Activated CD8-positive, alpha-beta memory T cell treated with anti-CD3 and anti-CD28 coated beads, Interleukin-2, amount 10 ng/mL, durations not matched to agents 7 days and 5 days (primary cell): ENCODE results near the gene FSHB. TPM values are rescaled to one million over a fixed set of nuclear protein-coding genes. Genes with fewer than 3 reads are reported as not detected.
A peak's percentile ranks its signal among the peaks of the same experiment; 100 is the strongest.
"Not testable (repeated sequence)": the region's sequence is repeated elsewhere in the genome, so short reads cannot be mapped to it uniquely, and the experiment has no call there.

Experiments used
- ATAC-seq: fragments of 150-1000 bp; cut with Tn5 transposase; one replicate; pipeline ENCODE4 v1.10.0; 2021; ENCODE audit warnings: moderate library complexity
- CTCF ChIA-PET: fragments of 350-600 bp; sonication (Branson Sonifier 250); formaldehyde crosslinking; loops from one replicate; lab custom pipeline; 2021; ENCODE audit warnings: antibody characterized with exemption; lab: Charles Lee
- DNase-seq: peaks from one replicate; pipeline ENCODE4 v3.0.0-alpha.2; 2020
- H3K27ac Mint-ChIP-seq: one replicate; pipeline ENCODE4 v1.8.0; 2021; ENCODE audit warnings: mild to moderate bottlenecking, mixed read lengths
- H3K27me3 Mint-ChIP-seq: one replicate; pipeline ENCODE4 v1.8.0; 2021; ENCODE audit warnings: mixed read lengths
- H3K36me3 Mint-ChIP-seq: one replicate; pipeline ENCODE4 v1.8.0; 2021; ENCODE audit warnings: mild to moderate bottlenecking, mixed read lengths
- H3K4me1 Mint-ChIP-seq: one replicate; pipeline ENCODE4 v1.8.0; 2021; ENCODE audit warnings: mixed read lengths
- H3K4me3 Mint-ChIP-seq: one replicate; pipeline ENCODE4 v1.8.0; 2021; ENCODE audit warnings: mild to moderate bottlenecking, moderate library complexity, mixed read lengths
- H3K9me3 Mint-ChIP-seq: one replicate; pipeline ENCODE4 v1.8.0; 2022; ENCODE audit warnings: low read depth, mixed read lengths
- total RNA-seq, 2 experiments: library from RNA; stranded (reverse); gene quantifications; one replicate each; pipeline ENCODE4 v1.2.3, GENCODE V29; 2021

FSHB gene
- not detected for total RNA-seq

GRCh38 chr11:30230714-30231113, at the start of gene FSHB:
TSS of gene FSHB (plus strand) at chr11:30231014. CDS start at chr11:30231903, 889 bp downstream.
- peaks cover 10% of the 10 kb centered on the region for H3K27me3 Mint-ChIP-seq
- no peaks in the 10 kb centered on the region for H3K36me3 Mint-ChIP-seq
- CTCF ChIA-PET = no interaction called here
- no peak within 1 kb of the TSS for H3K27ac Mint-ChIP-seq
- DNase-seq (no peak), ATAC-seq (no peak)
- no peak within 1 kb of the TSS for H3K4me3 Mint-ChIP-seq
- H3K4me1 Mint-ChIP-seq = no peaks in the 10 kb centered on the region
- H3K9me3 Mint-ChIP-seq = peaks cover 2% of the 10 kb centered on the region

- no peaks in the 10 kb centered on the region for H3K36me3 Mint-ChIP-seq
- H3K4me3 Mint-ChIP-seq = no peak overlapping the region
- CTCF ChIA-PET = no interaction called here
- DNase-seq (no peak), ATAC-seq (no peak)
- H3K4me1 Mint-ChIP-seq = no peaks in the 10 kb centered on the region
- no peaks in the 10 kb centered on the region for H3K27me3 Mint-ChIP-seq
- no peak overlapping the region for H3K27ac Mint-ChIP-seq
- no peaks in the 10 kb centered on the region for H3K9me3 Mint-ChIP-seq
Measured at GRCh38 chr11:30186748-30187147, 44.1 kb upstream of the FSHB start.

DNA sequence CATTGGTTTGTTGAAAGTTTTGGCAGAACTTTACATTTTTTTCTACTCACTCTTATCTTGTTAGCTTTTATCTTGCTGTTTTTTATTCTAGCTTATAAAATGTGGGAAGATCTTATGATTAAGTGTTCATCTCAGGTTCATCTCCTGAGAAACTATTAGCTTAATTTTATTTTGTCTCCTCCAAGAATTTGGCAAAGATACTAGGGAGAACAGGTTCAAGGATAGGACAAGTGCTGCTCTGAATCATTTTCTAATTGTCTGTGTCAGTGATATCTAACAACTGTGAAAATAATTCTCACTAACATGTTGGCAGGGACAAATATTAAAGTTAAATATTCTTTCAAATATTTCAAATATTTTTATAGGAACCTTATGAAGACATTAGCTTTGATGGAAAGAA, 38.2 kb upstream of the FSHB start:
- Mint-ChIP-seq H3K27me3 (no peaks in the 10 kb centered on the region), H3K36me3 (no peaks in the 10 kb centered on the region), H3K4me1 (no peaks in the 10 kb centered on the region), H3K27ac (no peak overlapping the region), H3K9me3 (no peaks in the 10 kb centered on the region), H3K4me3 (no peak overlapping the region)
- ATAC-seq (no peak), DNase-seq (no peak)
- CTCF ChIA-PET = interaction anchor here (0.8 to 1.2 kb wide), 2 partner anchors 15 to 20 kb away, joined by 3 read pairs; no protein-coding TSS in a partner anchor

- Mint-ChIP-seq H3K36me3 (no peaks in the 10 kb centered on the region), H3K4me1 (no peaks in the 10 kb centered on the region), H3K9me3 (no peaks in the 10 kb centered on the region), H3K4me3 (no peak overlapping the region), H3K27ac (no peak overlapping the region), H3K27me3 (no peaks in the 10 kb centered on the region)
- ATAC-seq = peak; percentile 68
- CTCF ChIA-PET = interaction anchor here (0.7 to 1.7 kb wide), 9 partner anchors 13 to 137 kb away, joined by 3 to 12 read pairs (median 6); no protein-coding TSS in a partner anchor
- peak; percentile 56 for DNase-seq
Measured at GRCh38 chr11:30196400-30197206, 34.2 kb upstream of the FSHB start.

- Mint-ChIP-seq H3K4me1 (no peaks in the 10 kb centered on the region), H3K9me3 (no peaks in the 10 kb centered on the region), H3K4me3 (no peak overlapping the region), H3K36me3 (no peaks in the 10 kb centered on the region), H3K27me3 (no peaks in the 10 kb centered on the region), H3K27ac (no peak overlapping the region)
- CTCF ChIA-PET = no interaction called here
- no peak for DNase-seq
- no peak for ATAC-seq
Measured at GRCh38 chr11:30197869-30198268, 32.9 kb upstream of the FSHB start.

GRCh38 chr11:30202989-30203388, 27.8 kb upstream of the FSHB start:
- H3K27me3 Mint-ChIP-seq, CTCF ChIA-PET: not testable (repeated sequence)

DNA sequence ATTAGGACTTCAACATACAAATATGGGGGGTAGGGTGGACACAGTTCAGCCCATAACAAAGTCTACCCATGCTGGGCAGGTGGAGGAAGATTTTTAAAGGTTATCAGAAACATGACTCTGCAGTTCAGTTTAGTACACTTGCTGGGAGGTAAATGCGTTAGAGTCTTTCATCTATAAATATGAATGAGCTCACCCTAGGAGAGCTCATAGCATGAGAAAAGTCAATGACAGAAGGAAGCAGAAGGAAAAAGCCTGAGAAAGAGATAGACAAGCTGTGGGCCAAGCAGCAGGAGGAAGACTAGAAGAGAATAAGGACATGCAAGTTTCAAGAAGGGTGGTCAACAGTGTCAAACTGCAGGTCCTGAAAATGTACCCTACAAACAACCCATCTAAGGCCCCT, 27.0 kb upstream of the FSHB start:
- Mint-ChIP-seq H3K9me3 (no peaks in the 10 kb centered on the region), H3K4me3 (no peak overlapping the region), H3K36me3 (no peaks in the 10 kb centered on the region), H3K27me3 (peaks cover 9% of the 10 kb centered on the region), H3K27ac (no peak overlapping the region), H3K4me1 (no peaks in the 10 kb centered on the region)
- CTCF ChIA-PET = no interaction called here
- no peak for ATAC-seq
- DNase-seq = no peak

More at GRCh38 chr11:30202989-30203388, 27.8 kb upstream of the FSHB start:
- H3K4me3 Mint-ChIP-seq, H3K27ac Mint-ChIP-seq, ATAC-seq, DNase-seq, H3K9me3 Mint-ChIP-seq, H3K36me3 Mint-ChIP-seq, H3K4me1 Mint-ChIP-seq: not testable (repeated sequence)

- CTCF ChIA-PET = no interaction called here
- no peak overlapping the region for H3K27ac Mint-ChIP-seq
- H3K36me3 Mint-ChIP-seq = no peaks in the 10 kb centered on the region
- no peak overlapping the region for H3K4me3 Mint-ChIP-seq
- peaks cover 9% of the 10 kb centered on the region for H3K27me3 Mint-ChIP-seq
- DNase-seq (no peak), ATAC-seq (no peak)
- no peaks in the 10 kb centered on the region for H3K4me1 Mint-ChIP-seq
- H3K9me3 Mint-ChIP-seq = no peaks in the 10 kb centered on the region
Measured at GRCh38 chr11:30206249-30206996, 24.4 kb upstream of the FSHB start.

DNA sequence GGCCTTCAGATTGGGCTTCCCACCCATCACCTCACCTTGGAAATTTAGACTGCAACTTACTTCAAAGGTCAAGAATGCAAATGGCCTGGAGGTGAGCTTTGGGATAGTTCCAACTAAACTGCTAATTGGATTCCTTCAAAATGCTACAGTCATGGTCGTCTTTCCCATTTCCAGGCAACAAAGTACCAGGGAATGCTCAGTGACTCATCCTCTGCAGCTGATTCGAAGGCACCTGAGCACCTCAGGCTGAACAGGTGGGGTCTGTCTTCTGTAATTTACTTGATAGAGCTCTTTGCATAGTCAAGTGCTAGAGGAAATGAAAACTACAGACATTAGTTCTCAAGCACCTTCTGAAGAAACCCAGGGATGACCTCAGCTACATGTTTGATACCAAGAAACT, 20.5 kb upstream of the FSHB start:
- no peak overlapping the region for H3K4me3 Mint-ChIP-seq
- H3K36me3 Mint-ChIP-seq = no peaks in the 10 kb centered on the region
- no peak for DNase-seq
- no peaks in the 10 kb centered on the region for H3K4me1 Mint-ChIP-seq
- no peak for ATAC-seq
- CTCF ChIA-PET = interaction anchor here (2.9 kb wide), 1 partner anchor 14 kb away, joined by 10 read pairs; no protein-coding TSS in a partner anchor
- H3K27me3 Mint-ChIP-seq = peaks cover 6% of the 10 kb centered on the region
- H3K27ac Mint-ChIP-seq = no peak overlapping the region
- no peaks in the 10 kb centered on the region for H3K9me3 Mint-ChIP-seq

DNA sequence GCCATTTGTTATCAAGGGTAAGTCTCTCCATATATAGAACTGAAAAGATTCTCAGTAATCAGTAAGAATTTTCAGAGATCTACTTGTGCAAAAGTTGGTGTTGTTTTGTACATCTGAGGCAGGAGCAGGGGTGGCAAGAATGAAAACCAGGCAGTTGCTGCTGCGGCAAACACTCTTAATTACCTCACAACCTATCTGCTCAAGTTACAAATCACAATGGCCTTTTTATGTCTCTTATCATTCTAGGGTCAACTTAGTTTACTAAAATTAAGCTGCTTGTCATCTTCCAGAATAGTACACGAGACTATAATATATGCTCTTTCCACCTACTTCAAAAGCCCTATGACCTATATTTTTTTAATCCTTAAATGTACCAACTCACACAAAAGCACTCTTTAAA, 14.3 kb upstream of the FSHB start:
- ATAC-seq (no peak), DNase-seq (no peak)
- Mint-ChIP-seq H3K9me3 (no peaks in the 10 kb centered on the region), H3K27ac (no peak overlapping the region), H3K4me3 (no peak overlapping the region), H3K36me3 (no peaks in the 10 kb centered on the region), H3K27me3 (no peaks in the 10 kb centered on the region), H3K4me1 (no peaks in the 10 kb centered on the region)
- CTCF ChIA-PET = no interaction called here

GRCh38 chr11:30218278-30218677, 12.5 kb upstream of the FSHB start:
- DNase-seq (no peak), ATAC-seq (no peak)
- no peaks in the 10 kb centered on the region for H3K4me1 Mint-ChIP-seq
- H3K27me3 Mint-ChIP-seq = no peaks in the 10 kb centered on the region
- H3K4me3 Mint-ChIP-seq = no peak overlapping the region
- H3K9me3 Mint-ChIP-seq = no peaks in the 10 kb centered on the region
- CTCF ChIA-PET = interaction anchor here (1.1 kb wide), 1 partner anchor 22 kb away, joined by 3 read pairs; no protein-coding TSS in a partner anchor
- H3K27ac Mint-ChIP-seq = no peak overlapping the region
- no peaks in the 10 kb centered on the region for H3K36me3 Mint-ChIP-seq

GRCh38 chr11:30225642-30226041, 5.2 kb upstream of the FSHB start:
- CTCF ChIA-PET = no interaction called here
- DNase-seq (no peak), ATAC-seq (no peak)
- peaks cover 2% of the 10 kb centered on the region for H3K9me3 Mint-ChIP-seq
- H3K4me1 Mint-ChIP-seq = no peaks in the 10 kb centered on the region
- no peak overlapping the region for H3K27ac Mint-ChIP-seq
- peaks cover 4% of the 10 kb centered on the region for H3K27me3 Mint-ChIP-seq
- no peak overlapping the region for H3K4me3 Mint-ChIP-seq
- H3K36me3 Mint-ChIP-seq = no peaks in the 10 kb centered on the region

GRCh38 chr11:30228323-30228884, 2.4 kb upstream of the FSHB start:
- H3K27me3 Mint-ChIP-seq = peaks cover 10% of the 10 kb centered on the region
- DNase-seq (no peak), ATAC-seq (no peak)
- H3K4me3 Mint-ChIP-seq = no peak overlapping the region
- H3K4me1 Mint-ChIP-seq = no peaks in the 10 kb centered on the region
- no peaks in the 10 kb centered on the region for H3K36me3 Mint-ChIP-seq
- H3K27ac Mint-ChIP-seq = no peak overlapping the region
- peaks cover 2% of the 10 kb centered on the region for H3K9me3 Mint-ChIP-seq
- CTCF ChIA-PET = no interaction called here
